Fibroblast of skin of right quadriceps (primary cell): ENCODE data around the gene SLC44A2.

Source experiments
- DNase-seq: peaks from one replicate; pipeline ENCODE4 v3.0.0-alpha.2; 2013

SLC44A2 gene

GRCh38 chr19:10625003-10625761, at the start of gene SLC44A2:
TSS of gene SLC44A2 (plus strand) at chr19:10625553. CDS start at chr19:10625634, 81 bp downstream.
- DNase-seq = peak; percentile 31

- no peak for DNase-seq
Measured at GRCh38 chr19:10577951-10578350, 47.4 kb upstream of the SLC44A2 start.

GRCh38 chr19:10580979-10581631, 44.2 kb upstream of the SLC44A2 start:
- DNase-seq = peak; percentile 85

GRCh38 chr19:10582091-10582490, 43.3 kb upstream of the SLC44A2 start:
- DNase-seq = no peak

- no peak for DNase-seq
Measured at GRCh38 chr19:10583036-10583776, 42.1 kb upstream of the SLC44A2 start.

- DNase-seq = no peak
Measured at GRCh38 chr19:10586396-10586795, 39.0 kb upstream of the SLC44A2 start.

- no peak for DNase-seq
Measured at GRCh38 chr19:10587022-10587838, 38.1 kb upstream of the SLC44A2 start, which contains the start of gene AP1M2. TSS of gene AP1M2 (minus strand) at chr19:10587312. CDS start at chr19:10587231, 81 bp downstream.

GRCh38 chr19:10587839-10588150, 37.6 kb upstream of the SLC44A2 start:
- no peak for DNase-seq

GRCh38 chr19:10593148-10593547, 32.2 kb upstream of the SLC44A2 start:
- no peak for DNase-seq

GRCh38 chr19:10593820-10594637, 31.3 kb upstream of the SLC44A2 start:
- no peak for DNase-seq

GRCh38 chr19:10600149-10600548, 25.2 kb upstream of the SLC44A2 start:
- no peak for DNase-seq

- no peak for DNase-seq
Measured at GRCh38 chr19:10601999-10602329, 23.4 kb upstream of the SLC44A2 start.

GRCh38 chr19:10602330-10603083, 22.8 kb upstream of the SLC44A2 start:
- DNase-seq = peak; percentile 69

GRCh38 chr19:10603084-10603872, 22.1 kb upstream of the SLC44A2 start:
- DNase-seq = peak; percentile 15

GRCh38 chr19:10603873-10604459, 21.4 kb upstream of the SLC44A2 start:
- no peak for DNase-seq

GRCh38 chr19:10604460-10604980, 20.8 kb upstream of the SLC44A2 start:
- no peak for DNase-seq

GRCh38 chr19:10611907-10612306, 13.4 kb upstream of the SLC44A2 start:
- DNase-seq = no peak

GRCh38 chr19:10612499-10613119, 12.7 kb upstream of the SLC44A2 start:
- no peak for DNase-seq

GRCh38 chr19:10615429-10616023, 9.8 kb upstream of the SLC44A2 start:
- DNase-seq = no peak
